Measurements from ENCODE around the gene PHLDB1. TPM values are rescaled to one million over a fixed set of nuclear protein-coding genes. Genes with fewer than 3 reads are reported as not detected.

Gene PHLDB1
- total RNA-seq, 1 experiment from 2014 or later, result 76.7 TPM

DNA sequence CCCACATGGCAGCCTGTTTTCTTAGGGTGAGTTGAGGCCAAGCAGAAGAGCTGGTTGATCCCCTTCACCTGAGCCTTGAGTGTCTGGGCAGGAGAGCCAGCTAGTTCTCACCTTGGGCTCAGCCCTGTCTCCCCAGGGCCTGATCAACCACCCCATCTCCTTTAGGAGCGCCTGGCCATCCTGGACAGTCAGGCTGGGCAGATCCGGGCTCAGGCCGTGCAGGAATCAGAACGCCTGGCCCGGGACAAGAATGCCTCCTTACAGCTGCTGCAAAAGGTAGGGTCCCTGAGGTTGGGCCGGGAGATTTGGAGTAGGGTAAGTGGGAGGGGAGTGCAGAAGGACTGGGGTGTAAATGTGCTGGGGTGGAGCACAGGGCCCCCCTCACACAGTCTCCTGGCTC lies 31.3 kb downstream of the PHLDB1 start:
- no peak for DNase-seq (ENCODE audit: low read depth)

DNA sequence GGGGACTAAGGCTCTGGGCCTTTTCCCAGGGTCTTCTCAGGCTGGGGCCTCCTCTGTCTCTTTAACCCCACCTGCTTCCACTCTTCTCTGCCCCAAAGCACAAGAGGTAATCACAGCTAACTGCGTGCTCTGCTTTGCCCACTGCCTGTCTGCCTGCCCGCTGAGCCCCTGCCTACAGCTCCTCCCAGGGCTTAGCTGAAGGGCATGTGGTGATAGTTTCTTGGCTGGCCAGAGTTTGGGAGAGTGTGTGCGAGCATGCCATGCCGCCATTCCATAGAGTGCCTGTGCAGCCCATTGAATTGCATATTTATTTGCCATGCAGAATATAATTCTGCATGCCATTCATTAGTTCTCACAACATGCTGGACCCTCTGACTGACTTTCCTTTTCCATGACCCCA lies 32.5 kb downstream of the PHLDB1 start:
- DNase-seq (ENCODE audit: low read depth), result no peak

DNA sequence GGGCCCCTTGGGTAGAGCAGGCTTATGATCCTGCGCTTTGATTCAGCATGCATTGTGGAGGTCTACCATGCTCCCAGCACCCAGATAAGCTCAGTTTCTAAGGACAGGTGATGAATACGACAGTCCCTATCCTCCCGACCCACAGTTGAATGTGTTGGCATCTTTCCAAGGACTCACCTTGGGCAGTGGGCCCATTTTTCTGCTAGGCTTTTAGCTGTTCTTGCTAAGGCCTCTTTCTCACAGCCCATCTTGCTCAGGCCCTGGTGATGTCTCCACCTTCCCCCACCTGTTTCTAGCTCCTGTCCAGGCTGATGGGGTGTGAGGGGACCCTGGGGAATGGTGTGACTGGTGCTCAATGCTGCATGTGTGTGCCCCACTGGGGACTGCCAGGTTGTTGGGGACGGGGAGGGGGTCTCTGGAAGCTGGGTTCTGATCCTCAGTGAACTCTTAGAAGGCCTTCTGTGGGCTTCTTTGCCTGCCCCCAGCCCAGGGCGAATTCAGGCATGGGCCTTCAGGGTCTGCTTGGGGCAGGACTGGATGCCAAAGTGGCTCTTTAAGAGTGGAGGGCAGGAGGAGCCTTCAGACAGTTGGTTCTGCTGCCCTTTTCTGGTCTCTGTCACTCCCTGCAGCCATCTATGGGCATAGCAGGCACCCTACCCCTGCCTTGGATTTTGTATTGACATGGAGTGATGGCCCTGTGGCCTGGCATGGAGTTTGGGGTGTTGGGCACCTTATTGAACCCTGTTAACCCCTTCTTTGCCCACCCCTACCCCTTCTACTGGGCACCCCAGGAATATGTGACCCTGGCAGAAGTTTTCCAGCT lies 33.1 kb downstream of the PHLDB1 start:
- peak; percentile 33 for DNase-seq (ENCODE audit: low read depth)

DNA sequence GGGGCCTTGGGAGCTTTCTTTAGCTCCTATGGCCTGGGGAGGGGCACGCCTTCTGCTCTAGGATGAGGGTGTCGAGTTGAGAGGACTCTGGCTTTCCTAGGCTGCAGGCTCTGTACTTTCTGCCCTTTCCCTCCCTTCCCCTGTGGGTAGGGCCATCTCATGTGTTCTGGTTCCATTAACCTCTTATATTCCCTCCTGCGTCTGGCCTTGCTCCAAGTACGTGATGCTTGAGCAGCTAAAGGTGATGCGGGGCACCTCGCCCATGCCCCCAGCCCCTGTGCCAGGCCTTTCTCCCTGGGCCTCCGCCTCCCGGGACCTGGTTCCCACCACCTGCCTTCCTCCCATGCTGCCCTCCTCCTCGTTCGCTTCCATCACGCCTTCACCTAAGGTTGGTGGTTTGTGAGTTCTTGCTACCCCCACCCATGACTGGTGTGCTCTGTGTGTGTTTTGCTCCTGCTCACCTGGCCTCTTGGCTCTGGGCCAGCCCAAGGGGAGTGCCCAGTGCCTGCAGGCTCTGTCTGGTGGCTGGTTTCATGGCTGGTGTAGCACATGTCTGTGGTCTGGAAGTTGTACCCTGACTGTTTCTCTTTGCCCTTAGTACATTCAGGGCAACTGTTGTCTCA lies 34.1 kb downstream of the PHLDB1 start:
- DNase-seq (ENCODE audit: low read depth), result no peak

DNA sequence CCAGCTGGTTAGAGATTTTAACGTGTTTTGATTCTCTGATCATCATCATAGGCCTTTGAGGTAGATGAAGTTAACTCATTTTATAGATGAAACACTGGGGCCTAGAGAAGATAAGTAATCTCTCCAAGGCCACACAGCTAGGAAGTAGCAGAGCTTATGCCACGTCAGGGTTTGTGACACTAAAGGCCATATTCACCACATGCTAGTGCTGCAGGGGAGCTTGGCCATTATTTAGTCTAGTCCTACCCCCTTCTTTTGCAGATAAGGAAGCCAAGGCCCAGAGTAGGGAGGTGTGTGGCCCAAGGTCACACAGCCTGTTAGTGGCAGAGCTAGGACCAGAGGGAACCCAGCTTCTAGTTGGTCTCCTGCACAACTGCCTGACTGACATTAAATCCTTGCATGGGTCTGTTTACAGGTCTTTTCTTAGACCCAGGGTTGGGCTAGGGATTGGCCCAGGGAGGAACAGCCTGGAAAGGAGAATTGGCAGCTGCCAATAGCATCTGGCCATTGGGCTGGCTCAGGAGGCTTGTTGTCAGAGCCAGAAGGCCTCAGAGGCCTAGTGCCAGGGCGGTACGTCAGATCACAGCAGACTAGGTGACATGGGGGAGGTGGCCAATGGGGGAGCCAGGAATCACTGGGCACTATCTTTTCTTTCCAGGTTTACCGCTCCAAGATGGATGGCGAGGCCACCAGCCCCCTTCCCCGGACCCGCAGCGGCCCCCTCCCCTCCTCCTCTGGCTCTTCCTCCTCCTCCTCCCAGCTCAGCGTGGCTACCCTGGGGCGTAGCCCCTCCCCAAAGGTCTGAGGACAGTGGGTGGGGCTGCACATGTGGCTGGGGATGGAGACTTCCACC lies 36.0 kb downstream of the PHLDB1 start:
- no peak for DNase-seq (ENCODE audit: low read depth)

DNA sequence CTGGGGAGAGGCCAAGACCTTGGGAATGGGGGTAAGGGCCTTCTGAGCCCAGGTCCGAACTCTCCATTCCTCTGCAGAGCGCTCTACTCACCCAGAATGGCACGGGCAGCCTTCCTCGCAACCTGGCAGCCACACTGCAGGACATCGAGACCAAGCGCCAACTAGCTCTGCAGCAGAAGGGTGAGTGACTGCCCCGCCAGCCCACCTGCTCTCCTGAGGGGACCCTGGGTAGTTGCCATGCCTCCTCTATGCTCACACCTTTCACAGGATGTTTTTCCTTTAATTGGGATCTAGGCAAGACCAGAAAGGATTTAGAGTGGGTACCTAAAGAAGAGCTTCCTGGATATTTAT lies 36.6 kb downstream of the PHLDB1 start:
- DNase-seq (ENCODE audit: low read depth), result no peak

DNA sequence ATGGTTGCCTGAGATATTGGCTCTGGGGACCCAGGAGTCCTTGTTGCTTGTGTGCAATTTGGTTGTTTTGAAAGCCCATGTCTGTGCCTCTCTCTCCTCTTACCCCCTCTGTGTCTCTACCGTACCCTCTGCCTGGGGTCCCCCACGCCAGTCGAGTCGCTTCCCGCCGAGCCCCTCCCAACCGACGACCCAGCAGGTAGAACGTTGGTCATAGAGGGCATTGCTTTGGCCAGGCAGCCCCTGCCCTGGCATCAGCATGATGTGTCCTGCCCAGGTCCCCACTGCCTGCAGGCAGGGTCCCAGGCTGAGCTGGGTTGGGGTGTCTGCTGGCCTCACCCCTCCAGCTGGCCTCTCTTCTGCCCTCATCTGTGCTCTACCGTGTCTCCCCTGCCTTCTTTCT lies 37.1 kb downstream of the PHLDB1 start:
- DNase-seq (ENCODE audit: low read depth), result no peak

DNA sequence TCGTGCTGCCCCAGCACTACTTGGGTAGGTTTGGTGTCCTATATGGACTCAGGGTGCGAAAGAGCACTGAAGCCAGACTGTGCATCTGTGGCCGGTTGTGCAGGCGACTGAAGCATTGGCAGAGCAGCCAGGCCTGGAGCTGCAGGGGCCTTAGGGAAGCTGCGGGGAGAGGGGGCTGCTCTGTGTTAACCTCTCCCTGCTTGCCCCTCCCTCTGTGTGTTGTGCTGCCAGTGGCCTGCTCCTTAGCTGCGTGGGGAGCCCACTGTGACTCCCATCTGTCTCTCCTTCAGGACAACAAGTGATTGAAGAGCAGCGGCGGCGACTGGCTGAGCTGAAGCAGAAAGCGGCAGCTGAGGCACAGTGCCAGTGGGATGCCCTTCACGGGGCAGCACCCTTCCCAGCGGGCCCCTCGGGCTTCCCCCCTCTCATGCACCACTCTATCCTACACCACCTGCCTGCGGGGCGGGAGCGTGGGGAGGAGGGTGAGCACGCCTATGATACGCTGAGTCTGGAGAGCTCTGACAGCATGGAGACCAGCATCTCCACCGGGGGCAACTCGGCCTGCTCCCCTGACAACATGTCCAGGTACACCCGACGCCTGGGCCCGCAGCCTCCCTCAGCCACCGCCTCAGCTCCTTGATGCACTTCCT lies 37.8 kb downstream of the PHLDB1 start:
- no peak for DNase-seq (ENCODE audit: low read depth)

DNA sequence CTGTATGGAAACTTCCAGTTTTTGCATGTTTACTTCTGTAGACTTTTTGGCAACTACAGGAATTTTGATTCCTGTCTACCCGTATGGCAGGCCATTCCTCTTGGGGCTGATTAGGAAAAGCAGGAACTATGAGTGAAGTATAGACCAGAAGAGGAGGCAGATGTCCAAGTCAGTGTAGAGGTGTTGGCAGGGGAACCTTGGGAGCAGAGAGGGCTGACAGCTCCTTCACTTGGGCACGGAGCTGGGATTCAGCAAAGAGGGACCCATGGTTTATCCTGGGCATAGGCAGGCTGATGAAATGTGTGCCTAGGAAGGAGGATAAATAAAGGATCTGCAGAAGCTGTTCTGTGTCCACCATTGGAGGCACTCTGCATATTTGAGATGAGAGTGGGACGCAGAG lies 39.0 kb downstream of the PHLDB1 start:
- DNase-seq (ENCODE audit: low read depth), result no peak

DNA sequence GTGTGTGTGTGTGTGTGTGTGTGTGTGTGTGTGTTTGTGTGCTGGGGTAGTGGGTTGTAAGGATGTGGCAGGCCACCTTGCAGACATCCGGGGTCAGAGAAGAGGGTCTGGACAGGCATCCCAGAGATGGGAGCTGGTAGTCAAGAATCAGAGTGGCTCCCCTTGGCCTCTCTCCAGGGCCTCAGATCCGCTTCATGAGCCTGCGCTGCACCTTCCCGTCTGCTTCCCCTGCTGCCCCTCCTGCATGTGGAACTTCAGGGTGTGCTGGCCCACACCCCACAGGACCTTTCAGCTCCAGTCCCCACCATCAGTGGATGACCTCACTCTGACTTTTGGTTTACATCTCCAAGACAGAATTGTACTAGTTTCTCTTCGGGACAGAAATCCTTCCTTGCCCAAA lies 40.9 kb downstream of the PHLDB1 start:
- no peak for DNase-seq (ENCODE audit: low read depth)

DNA sequence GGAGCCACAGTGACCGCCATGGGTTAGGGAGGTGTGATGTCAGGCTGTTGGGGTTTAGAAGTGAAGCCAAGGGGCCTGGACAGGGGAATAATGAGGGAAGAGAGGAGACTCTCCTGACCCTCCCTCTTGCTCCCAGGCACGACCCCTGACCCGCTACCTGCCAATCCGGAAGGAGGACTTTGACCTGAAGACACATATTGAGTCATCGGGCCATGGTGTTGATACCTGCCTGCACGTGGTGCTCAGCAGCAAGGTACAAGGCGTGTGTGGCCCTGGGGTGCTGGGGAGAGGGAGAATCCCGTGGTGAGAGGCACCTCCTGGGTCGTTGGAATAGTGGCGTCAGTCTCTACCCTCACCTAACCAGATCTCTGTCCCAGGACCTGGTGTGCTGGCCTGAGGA lies 42.5 kb downstream of the PHLDB1 start:
- no peak for DNase-seq (ENCODE audit: low read depth)

DNA sequence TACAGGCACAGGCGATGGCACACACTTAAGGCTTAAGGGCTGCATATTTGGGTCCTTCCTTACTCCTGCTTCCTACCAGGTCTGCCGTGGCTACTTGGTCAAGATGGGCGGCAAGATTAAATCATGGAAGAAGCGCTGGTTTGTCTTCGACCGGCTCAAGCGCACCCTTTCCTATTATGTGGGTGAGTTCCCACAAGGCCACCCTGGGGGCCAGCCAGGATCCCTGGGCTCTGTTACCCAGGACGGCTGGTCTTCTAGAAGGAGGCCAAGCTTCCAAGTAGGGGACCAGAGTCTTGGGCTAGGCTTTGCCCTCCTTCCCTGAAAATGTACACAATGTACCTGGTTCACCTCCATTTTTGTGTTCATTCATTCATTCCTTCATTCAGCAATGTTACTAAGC lies 43.0 kb downstream of the PHLDB1 start:
- DNase-seq (ENCODE audit: low read depth), result no peak

DNA sequence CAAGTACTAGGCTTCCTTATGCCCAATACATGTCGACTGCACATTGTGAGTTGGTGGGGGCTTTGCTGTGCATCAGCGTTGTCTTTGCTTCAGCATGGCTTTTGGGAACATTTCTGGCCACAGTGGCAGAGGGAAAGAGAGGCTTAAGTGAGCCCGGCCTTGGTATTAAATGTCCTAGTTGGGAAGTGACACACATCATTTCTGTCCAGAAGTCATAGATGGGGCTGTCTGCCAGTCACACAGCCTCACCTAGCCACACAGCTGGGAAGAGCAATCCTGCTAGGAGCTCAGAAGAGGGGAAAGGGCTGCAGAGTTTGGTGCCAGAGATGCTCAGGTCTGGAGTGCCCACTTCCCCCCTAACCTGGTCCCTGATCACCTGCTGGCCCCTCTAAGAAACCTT lies 44.4 kb downstream of the PHLDB1 start:
- no peak for DNase-seq (ENCODE audit: low read depth)

DNA sequence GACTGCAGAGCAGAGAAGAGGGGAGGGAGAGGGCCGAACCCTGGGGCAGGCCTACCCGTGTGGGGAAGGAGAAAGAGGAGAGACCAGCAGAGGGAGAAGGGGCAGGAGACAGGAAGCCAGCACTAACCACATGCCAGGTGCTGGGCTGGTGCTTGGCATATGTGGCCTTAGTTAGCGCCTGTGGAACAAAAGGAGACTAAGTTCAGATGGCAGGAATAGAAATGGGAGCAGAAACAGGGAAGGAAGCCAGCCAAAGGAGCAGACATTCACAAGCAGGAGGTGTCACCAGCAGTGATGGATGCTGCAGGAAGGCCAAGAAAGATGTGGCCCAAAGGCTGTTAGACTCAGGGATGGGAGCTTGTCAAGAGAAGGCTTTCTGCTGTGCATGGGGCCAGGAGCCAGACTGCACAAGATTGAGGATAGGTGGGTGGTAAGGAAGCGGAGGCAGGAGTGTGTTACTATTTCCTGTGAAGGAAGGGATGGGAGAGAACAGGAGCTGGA lies 45.3 kb downstream of the PHLDB1 start:
- no peak for DNase-seq (ENCODE audit: low read depth)

DNA sequence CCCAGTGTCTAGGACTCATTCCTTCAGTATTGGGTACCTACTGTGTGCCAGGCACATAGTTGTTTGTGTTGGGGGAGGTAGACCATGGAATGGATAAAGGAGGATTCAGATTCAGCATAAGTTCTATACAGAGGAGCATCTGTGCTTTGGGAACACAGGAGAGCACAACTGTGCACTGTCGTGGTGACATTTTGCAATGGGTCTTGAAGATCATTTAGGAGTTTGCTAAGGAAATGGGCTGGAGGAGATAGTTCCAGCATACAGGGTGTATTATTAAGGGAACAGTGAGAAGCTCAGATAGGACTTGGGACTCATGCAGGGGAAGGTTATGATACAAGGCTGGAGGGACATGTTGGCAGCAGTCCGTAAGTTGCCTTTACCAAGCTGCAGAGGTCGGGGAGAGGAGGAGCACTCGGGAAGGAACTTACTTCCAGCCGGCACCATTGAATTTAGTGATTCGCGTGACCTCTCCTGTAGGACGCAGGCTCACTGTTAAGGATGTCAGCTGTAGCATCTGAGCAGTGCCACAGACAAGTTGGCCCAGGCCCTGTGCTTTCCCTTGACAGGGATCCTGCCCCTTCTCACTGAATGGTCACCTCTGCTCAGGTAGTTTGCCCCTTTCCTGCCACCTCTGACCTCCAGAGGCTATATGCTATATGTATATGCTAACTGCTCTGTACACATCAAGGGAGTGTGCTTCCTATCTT lies 46.4 kb downstream of the PHLDB1 start:
- no peak for DNase-seq (ENCODE audit: low read depth)

DNA sequence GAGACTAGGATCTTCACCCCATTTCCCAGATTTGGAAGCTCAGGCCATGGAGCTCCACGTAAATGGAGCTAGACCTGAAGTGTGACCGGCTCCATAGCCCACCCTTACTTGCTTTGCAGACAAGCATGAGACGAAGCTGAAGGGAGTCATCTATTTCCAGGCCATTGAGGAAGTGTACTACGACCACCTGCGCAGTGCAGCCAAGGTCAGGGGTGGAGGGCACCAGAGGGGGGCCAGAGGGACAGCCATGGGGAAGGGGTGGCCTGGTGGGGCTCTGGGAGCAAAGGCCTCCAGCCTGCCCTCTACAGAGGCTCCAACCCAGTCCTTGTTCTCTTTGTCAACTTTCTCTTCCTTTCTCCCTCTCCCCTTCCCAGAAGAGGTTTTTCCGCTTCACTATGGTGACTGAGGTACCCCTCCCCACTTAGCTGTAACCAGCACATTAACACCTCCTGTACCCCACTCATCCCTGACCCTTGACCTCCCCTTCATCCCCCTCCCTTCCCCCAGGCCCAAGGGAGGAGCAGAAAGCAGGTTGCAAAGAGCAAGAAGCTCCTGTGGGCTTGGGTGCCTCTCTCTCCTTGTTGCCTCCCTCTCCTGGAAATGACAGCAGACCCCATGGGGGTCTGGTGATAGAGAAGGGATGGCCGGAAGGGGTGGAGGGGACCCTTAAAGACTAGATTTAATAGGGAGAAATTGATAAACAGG lies 48.2 kb downstream of the PHLDB1 start:
- no peak for DNase-seq (ENCODE audit: low read depth)

DNA sequence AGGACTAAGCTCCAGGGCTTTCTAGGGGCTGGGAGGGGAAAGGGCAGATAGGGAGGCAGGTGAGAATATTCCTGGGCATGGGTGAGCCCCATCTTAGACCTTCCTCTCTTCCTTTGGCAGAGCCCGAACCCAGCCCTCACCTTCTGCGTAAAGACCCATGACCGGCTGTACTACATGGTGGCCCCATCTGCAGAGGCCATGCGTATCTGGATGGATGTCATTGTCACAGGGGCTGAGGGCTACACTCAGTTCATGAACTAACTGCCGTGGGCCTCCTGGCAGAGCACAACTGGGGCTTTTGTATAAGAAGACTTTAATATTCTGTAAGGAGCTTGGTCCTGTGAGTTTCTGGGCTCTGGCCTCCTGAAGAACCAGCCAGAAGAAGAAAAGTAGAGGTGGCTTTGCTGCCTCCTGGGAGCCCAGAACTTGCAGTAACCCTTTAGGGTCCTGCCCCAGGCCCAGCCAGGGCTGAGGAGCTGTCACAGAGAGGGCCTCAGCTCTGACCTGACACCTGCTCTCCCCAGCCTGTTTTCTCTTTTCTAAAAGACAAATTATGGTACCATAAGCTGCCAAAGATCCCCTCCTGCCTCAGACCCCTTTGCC lies 49.2 kb downstream of the PHLDB1 start:
- no peak for DNase-seq (ENCODE audit: low read depth)

DNA sequence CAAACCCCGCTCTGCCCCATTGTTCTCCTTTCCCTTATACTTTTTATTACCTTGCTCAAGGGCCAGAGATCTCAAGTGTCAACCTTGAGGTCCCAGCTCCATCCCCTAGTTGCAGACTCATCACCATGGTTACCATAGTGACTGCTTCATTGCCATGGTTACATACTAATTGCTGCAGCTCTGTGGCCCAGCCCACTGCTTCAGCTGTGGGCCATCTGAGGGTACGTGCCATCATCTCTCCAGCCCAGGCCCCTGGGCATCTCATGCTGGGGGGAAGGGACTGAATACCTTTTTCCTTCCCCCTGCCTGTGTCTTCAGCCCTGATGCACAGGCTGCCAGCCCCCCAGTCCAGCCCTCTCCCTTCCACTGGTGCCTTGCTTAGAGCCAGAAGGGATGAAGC lies 49.8 kb downstream of the PHLDB1 start:
- DNase-seq (ENCODE audit: low read depth), result peak; percentile 52

DNA sequence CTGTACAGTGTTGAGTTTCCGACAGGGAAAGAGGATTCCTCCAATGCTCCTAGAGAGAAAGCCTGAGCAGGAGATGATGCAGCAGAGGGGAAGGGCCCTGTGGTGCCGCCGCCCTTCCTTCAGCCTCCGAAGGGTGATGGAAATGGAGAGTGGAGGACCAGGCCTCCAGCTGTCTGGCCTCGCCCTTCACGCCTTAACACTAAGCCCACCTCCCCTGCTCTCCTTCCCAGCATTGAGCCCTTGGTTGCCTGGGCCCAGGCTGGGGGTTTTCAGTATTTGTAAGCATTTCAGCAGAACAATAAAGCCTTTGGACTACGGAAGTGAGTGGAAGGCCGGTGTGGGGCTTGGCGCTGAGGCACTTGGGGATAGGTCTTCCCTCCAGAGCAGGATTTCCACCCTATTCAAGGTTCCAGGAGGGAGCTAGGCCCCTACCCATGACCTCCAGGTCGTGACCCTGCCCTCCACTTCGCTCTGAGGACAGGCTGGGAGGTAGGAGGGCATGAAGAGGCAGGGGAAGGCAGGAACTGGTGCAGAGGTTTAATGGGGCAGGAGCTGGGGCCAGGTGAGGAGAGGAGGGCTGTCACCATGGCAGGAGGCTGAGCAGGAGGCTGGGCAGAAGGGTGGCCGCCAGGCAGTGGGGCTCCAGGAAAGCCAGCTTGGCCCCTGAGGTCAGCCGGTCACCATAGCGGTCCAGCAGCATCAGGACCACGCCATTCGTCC lies 50.5 kb downstream of the PHLDB1 start:
- no peak for DNase-seq (ENCODE audit: low read depth)
